22Rv1 (cell line): ENCODE results near the gene STK39.

Source experiments
- ZFX ChIP-seq: fragments of 450-650 bp; IDR thresholded peaks from 2 replicates; pipeline ENCODE4 v1.6.1; 2017; ENCODE audit warnings: antibody characterized with exemption, borderline replicate concordance
- TF ChIP-seq, protein P1 (sequence below): fragments of 450-650 bp; IDR thresholded peaks from 2 replicates; pipeline ENCODE4 v1.5.1; 2017; ENCODE audit warnings: mild to moderate bottlenecking

DNA sequence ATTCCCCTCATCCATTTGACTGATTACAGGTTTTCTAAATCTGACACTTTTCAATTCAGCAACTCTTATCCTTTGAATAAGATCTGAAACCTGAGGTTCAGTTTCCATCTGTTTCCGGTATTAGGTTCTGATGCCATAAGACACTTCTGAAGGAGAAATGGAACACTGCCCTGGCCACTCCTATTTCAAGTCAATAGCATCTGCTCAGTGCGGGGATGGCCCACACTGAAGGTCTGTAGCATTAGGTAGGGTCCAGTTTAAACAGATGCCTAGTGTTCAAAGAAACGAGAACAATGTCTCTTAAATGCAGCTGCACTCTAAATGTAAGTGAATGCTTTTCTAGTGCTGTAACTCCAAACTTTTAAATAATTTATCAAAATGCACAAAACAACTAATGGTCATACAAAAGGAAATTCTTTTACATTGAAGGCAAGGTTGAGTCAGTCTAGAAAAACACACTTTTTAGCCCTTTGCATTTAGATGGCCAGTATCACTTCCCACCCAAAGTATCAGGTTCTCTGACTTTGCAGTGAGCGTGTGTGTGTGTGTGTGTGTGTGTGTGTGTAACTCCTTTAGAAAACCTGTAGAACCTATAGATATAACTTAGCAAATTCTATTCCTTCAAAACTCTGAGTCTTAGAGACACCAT is 78.2 kb downstream of the STK39 start:
- TF ChIP-seq, protein P1, sequence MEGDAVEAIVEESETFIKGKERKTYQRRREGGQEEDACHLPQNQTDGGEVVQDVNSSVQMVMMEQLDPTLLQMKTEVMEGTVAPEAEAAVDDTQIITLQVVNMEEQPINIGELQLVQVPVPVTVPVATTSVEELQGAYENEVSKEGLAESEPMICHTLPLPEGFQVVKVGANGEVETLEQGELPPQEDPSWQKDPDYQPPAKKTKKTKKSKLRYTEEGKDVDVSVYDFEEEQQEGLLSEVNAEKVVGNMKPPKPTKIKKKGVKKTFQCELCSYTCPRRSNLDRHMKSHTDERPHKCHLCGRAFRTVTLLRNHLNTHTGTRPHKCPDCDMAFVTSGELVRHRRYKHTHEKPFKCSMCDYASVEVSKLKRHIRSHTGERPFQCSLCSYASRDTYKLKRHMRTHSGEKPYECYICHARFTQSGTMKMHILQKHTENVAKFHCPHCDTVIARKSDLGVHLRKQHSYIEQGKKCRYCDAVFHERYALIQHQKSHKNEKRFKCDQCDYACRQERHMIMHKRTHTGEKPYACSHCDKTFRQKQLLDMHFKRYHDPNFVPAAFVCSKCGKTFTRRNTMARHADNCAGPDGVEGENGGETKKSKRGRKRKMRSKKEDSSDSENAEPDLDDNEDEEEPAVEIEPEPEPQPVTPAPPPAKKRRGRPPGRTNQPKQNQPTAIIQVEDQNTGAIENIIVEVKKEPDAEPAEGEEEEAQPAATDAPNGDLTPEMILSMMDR, result no peak
- no peak for TF ChIP-seq ZFX
